CD4-positive, alpha-beta T cell treated with Interleukin-4 for 1 hour (primary cell): ENCODE results near the gene VAMP2.

Experiments
- DNase-seq, 2 donors: peaks; one replicate each; pipeline ENCODE4 v3.0.0-alpha.2; 2020 to 2022

VAMP2 gene

DNA sequence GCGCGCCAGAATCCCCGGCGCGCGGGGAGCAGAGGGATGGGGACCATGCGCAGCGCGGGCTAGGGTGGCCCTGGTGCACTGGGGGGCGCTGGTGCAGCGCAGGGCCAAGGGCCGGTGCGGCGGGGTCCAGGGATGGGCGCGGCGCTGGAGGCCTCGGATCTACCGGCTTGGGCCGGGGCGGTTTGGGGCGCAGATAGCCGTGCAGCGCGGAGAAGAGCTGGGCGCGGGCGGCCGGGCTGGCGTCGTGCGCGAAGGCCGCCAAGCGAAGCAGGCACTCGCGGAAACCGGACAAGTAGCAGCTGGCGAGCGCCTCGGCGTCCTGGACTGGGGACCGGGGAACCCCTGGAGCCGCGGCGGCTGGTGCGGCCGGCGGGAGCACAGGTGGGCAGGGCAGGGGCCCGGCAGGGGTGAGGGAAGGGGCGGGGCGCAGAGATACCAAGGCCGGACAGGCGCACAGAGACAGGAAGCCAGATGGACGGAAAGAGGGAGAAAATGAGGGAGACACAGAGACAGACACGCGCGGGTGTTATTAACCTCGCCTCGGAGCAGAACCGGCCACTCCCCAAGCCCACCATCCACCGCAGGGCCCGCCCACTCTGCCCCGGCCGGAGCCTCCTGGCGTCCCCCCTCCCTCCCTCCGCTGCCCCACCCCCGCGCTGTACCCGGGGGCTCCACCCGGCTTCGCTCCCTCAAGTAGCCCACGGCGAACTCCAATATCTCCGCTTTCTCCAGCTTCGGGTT is 40.9 kb downstream of the VAMP2 start:
- peak in 1 of 2 donors; percentile 53 for DNase-seq

DNA sequence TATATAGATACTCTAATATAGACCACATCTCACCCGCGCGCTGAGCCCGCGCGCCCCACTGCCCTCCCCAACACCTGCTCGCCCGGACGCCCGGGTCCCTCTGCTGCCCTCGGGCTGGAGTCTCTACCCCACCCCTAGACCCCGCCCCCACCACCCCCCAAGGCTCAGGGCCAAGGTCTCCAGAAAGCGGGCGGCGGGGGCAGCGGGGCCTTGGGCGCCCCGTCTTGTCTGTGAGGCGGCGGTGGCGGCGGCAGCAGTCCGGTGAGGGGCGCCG is 41.4 kb downstream of the VAMP2 start:
- DNase-seq, result no peak

DNA sequence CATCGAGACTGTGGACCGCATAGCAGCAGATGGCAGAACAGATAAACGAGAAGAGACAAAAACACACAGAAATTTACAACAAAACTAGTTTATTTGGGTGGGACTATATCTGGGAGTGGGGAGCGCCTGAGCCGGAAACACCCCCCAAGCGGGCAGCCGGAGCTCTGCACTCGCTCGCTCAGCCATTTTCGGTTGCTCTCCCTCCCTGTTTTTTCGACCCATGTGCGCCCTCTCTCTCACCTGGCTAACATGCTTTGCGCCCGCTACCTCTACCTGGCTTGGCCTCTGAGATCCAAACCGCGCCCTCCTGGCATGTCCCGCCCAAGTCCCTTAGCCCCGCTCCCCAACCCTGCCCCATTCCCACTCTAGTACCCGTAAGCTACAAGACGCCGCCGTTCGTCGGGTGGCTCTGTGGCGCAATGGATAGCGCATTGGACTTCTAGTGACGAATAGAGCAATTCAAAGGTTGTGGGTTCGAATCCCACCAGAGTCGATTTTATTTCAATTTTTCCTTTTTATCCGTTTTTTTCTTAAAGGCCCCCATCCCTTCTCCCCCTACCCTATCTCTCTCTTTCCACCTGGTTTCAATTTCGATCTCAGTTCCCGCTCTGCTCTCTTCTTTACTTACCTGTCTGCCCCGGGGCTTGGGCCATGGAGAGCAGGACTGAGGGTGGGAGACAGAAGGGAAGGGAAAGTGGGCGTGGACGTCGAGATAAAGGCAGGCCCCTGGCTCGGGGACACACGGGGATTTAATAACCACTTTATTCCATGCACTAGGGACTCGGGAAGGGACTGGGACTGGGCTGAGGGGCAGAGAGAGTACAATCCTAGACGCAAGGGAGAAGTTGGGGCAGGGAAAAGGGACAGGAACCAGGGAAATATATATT is 42.0 kb downstream of the VAMP2 start:
- peak; percentile 72 to 79 for DNase-seq

- peak; percentile 87 to 95 for DNase-seq
Measured at GRCh38 chr17:8119581-8120519, 42.9 kb downstream of the VAMP2 start.

- DNase-seq, result peak; percentile 85 to 92
Measured at GRCh38 chr17:8118769-8119580, 43.8 kb downstream of the VAMP2 start.

- no peak for DNase-seq
Measured at GRCh38 chr17:8117980-8118768, 44.6 kb downstream of the VAMP2 start, which contains the start of gene ALOXE3. ALOXE3 (minus strand) TSS chr17:8118514; CDS start chr17:8117990, 524 bp downstream.

GRCh38 chr17:8117367-8117979 is 45.3 kb downstream of the VAMP2 start:
- no peak for DNase-seq

GRCh38 chr17:8116776-8117175 is 46.0 kb downstream of the VAMP2 start:
- no peak for DNase-seq

- DNase-seq, result no peak
Measured at GRCh38 chr17:8110907-8111306, 51.8 kb downstream of the VAMP2 start.

DNA sequence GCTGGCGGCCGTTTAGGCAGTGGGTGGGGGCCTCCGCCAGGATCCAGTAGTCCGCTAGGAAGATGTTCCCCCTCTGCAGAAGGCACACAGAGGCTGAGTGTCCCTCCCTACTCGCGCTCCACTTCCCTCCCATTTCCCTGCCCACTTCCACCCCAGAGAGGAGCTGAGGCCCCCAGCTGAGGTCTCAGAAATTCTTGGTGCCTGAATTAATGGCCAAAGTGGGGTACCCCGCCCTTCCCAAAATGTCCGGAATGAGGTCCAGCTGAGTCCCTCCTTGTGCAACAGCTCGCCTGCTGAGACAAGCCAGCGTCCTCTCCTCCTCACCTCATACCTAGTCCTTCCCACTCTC is 52.3 kb downstream of the VAMP2 start:
- no peak for DNase-seq

GRCh38 chr17:8109661-8110455 is 52.9 kb downstream of the VAMP2 start:
- peak; percentile 77 to 81 for DNase-seq
